ENCODE data around the gene ACP6. TPM values are rescaled to one million over a fixed set of nuclear protein-coding genes. Genes with fewer than 3 reads are reported as not detected.
"Not testable (repeated sequence)": the region's sequence is repeated elsewhere in the genome, so short reads cannot be mapped to it uniquely, and the experiment has no call there.

The ACP6 gene
- 7.1 TPM for polyA plus RNA-seq (ENCODE audit: insufficient read length)

- DNase-seq, result peak; percentile 94
Observed at GRCh38 chr1:147670319-147671001, at the start of gene ACP6. TSS of gene ACP6 (minus strand) at chr1:147670524. CDS start at chr1:147670048, 476 bp downstream.

GRCh38 chr1:147719711-147720225, 49.4 kb upstream of the ACP6 start:
- DNase-seq, result no peak

- DNase-seq, result no peak
Observed at GRCh38 chr1:147719029-147719698, 48.8 kb upstream of the ACP6 start.

GRCh38 chr1:147717706-147718097, 47.4 kb upstream of the ACP6 start:
- DNase-seq, result no peak

GRCh38 chr1:147717051-147717705, 46.9 kb upstream of the ACP6 start:
- no peak for DNase-seq

GRCh38 chr1:147712605-147713004, 42.3 kb upstream of the ACP6 start:
- DNase-seq, result no peak

GRCh38 chr1:147700042-147701006, 30.0 kb upstream of the ACP6 start:
- peak; percentile 47 for DNase-seq

GRCh38 chr1:147699686-147700041, 29.3 kb upstream of the ACP6 start:
- DNase-seq, result no peak

GRCh38 chr1:147683163-147683763, 12.9 kb upstream of the ACP6 start:
- no peak for DNase-seq

GRCh38 chr1:147680608-147681235, 10.4 kb upstream of the ACP6 start:
- DNase-seq, result not testable (repeated sequence)

- not testable (repeated sequence) for DNase-seq
Observed at GRCh38 chr1:147677681-147678080, 7.4 kb upstream of the ACP6 start.

GRCh38 chr1:147676311-147677085, 6.2 kb upstream of the ACP6 start:
- DNase-seq, result no peak

- no peak for DNase-seq
Observed at GRCh38 chr1:147673816-147674215, 3.5 kb upstream of the ACP6 start.

- DNase-seq, result no peak
Observed at GRCh38 chr1:147673406-147673805, 3.1 kb upstream of the ACP6 start.

- DNase-seq, result peak; percentile 42
Observed at GRCh38 chr1:147669469-147670318, 630 bp downstream of the ACP6 start.

- DNase-seq, result no peak
Observed at GRCh38 chr1:147665521-147665920, 4.8 kb downstream of the ACP6 start.

GRCh38 chr1:147664206-147664605, 6.1 kb downstream of the ACP6 start:
- DNase-seq, result no peak

GRCh38 chr1:147654511-147654910, 15.8 kb downstream of the ACP6 start:
- DNase-seq, result no peak

- DNase-seq, result no peak
Observed at GRCh38 chr1:147652306-147652705, 18.0 kb downstream of the ACP6 start.

- no peak for DNase-seq
Observed at GRCh38 chr1:147651466-147651865, 18.9 kb downstream of the ACP6 start.

All from hindlimb muscle (tissue), 1 donor.